Measurements from ENCODE around the gene C1orf21. TPM values are rescaled to one million over a fixed set of nuclear protein-coding genes. Genes with fewer than 3 reads are reported as not detected.

Gene C1orf21
- total RNA-seq, 1 experiment from 2014 or later = 28.5 TPM

- ChIA-PET CTCF (interaction anchor here (5.4 kb wide), 1 partner anchor 8 kb away, joined by 33 read pairs; no protein-coding TSS in a partner anchor), POLR2A (interaction anchor here (0.7 kb wide), 1 partner anchor 56 kb away, joined by 4 read pairs; no protein-coding TSS in a partner anchor)
- Mint-ChIP-seq H3K4me1 (peaks cover 9% of the 10 kb centered on the region; the same call in 1 of the 2 replicates), H3K36me3 (no peaks in the 10 kb centered on the region), H3K27ac (no peak overlapping the region), H3K9me3 (peaks cover 16% of the 10 kb centered on the region), H3K27me3 (ENCODE audit: low read depth) (no peaks in the 10 kb centered on the region), H3K4me3 (no peak overlapping the region)
- DNase-seq (ENCODE audit: low spot score) (no peak), ATAC-seq (no peak)
- TF ChIP-seq, protein P1, sequence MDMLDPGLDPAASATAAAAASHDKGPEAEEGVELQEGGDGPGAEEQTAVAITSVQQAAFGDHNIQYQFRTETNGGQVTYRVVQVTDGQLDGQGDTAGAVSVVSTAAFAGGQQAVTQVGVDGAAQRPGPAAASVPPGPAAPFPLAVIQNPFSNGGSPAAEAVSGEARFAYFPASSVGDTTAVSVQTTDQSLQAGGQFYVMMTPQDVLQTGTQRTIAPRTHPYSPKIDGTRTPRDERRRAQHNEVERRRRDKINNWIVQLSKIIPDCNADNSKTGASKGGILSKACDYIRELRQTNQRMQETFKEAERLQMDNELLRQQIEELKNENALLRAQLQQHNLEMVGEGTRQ (CRISPR knock-in tag; IDR thresholded peaks at IDR 0.05) = no peak
- TF ChIP-seq E2F5 (CRISPR knock-in tag; IDR thresholded peaks at IDR 0.05) (no peak), E2F1 (CRISPR knock-in tag; IDR thresholded peaks at IDR 0.05) (no peak), ATF1 (CRISPR knock-in tag; IDR thresholded peaks at IDR 0.05) (no peak), TEAD4 (CRISPR knock-in tag; IDR thresholded peaks at IDR 0.05) (no peak), ELF4 (CRISPR knock-in tag; IDR thresholded peaks at IDR 0.05; ENCODE audit: low read depth) (no peak), JAZF1 (CRISPR knock-in tag; IDR thresholded peaks at IDR 0.05) (no peak)
- TF ChIP-seq, protein P2, sequence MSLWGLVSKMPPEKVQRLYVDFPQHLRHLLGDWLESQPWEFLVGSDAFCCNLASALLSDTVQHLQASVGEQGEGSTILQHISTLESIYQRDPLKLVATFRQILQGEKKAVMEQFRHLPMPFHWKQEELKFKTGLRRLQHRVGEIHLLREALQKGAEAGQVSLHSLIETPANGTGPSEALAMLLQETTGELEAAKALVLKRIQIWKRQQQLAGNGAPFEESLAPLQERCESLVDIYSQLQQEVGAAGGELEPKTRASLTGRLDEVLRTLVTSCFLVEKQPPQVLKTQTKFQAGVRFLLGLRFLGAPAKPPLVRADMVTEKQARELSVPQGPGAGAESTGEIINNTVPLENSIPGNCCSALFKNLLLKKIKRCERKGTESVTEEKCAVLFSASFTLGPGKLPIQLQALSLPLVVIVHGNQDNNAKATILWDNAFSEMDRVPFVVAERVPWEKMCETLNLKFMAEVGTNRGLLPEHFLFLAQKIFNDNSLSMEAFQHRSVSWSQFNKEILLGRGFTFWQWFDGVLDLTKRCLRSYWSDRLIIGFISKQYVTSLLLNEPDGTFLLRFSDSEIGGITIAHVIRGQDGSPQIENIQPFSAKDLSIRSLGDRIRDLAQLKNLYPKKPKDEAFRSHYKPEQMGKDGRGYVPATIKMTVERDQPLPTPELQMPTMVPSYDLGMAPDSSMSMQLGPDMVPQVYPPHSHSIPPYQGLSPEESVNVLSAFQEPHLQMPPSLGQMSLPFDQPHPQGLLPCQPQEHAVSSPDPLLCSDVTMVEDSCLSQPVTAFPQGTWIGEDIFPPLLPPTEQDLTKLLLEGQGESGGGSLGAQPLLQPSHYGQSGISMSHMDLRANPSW (CRISPR knock-in tag; conservative IDR thresholded peaks at IDR 0.05; ENCODE audit: low read depth) = no peak
- TF ChIP-seq, protein P3, sequence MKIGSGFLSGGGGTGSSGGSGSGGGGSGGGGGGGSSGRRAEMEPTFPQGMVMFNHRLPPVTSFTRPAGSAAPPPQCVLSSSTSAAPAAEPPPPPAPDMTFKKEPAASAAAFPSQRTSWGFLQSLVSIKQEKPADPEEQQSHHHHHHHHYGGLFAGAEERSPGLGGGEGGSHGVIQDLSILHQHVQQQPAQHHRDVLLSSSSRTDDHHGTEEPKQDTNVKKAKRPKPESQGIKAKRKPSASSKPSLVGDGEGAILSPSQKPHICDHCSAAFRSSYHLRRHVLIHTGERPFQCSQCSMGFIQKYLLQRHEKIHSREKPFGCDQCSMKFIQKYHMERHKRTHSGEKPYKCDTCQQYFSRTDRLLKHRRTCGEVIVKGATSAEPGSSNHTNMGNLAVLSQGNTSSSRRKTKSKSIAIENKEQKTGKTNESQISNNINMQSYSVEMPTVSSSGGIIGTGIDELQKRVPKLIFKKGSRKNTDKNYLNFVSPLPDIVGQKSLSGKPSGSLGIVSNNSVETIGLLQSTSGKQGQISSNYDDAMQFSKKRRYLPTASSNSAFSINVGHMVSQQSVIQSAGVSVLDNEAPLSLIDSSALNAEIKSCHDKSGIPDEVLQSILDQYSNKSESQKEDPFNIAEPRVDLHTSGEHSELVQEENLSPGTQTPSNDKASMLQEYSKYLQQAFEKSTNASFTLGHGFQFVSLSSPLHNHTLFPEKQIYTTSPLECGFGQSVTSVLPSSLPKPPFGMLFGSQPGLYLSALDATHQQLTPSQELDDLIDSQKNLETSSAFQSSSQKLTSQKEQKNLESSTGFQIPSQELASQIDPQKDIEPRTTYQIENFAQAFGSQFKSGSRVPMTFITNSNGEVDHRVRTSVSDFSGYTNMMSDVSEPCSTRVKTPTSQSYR (CRISPR knock-in tag; IDR thresholded peaks at IDR 0.05) = no peak
These were observed 269.4 kb downstream of the C1orf21 start for GRCh38 chr1:184656221-184656620.

GRCh38 chr1:184658055-184658454 lies 271.2 kb downstream of the C1orf21 start:
- Mint-ChIP-seq H3K9me3 (no peaks in the 10 kb centered on the region), H3K27ac (no peak overlapping the region), H3K36me3 (no peaks in the 10 kb centered on the region), H3K27me3 (ENCODE audit: low read depth) (no peaks in the 10 kb centered on the region), H3K4me1 (peaks cover 9% of the 10 kb centered on the region; the same call in 1 of the 2 replicates), H3K4me3 (no peak overlapping the region)
- DNase-seq (ENCODE audit: low spot score) = no peak
- ATAC-seq = no peak
- ChIA-PET POLR2A (no interaction called here), CTCF (no interaction called here)
- TF ChIP-seq ZNF263 (CRISPR knock-in tag; IDR thresholded peaks at IDR 0.05; ENCODE audit: low read depth) (no peak), E2F5 (CRISPR knock-in tag; IDR thresholded peaks at IDR 0.05) (no peak), GTF2I (CRISPR knock-in tag; conservative IDR thresholded peaks at IDR 0.05) (no peak), FOXK1 (CRISPR knock-in tag; IDR thresholded peaks at IDR 0.05) (no peak), NR1H2 (CRISPR knock-in tag; IDR thresholded peaks at IDR 0.05) (no peak)

All from WTC11 (cell line).